ENCODE measurements around the gene ACP1. TPM values are rescaled to one million over a fixed set of nuclear protein-coding genes. Genes with fewer than 3 reads are reported as not detected.

The ACP1 gene
- total and polyA plus RNA-seq, 2 of the 8 experiments (the other 6 are each of a cell fraction or from before 2014, with no cell fraction given), result 115 to 155 TPM

GRCh38 chr2:320561-320960, 55.8 kb downstream of the ACP1 start (continued):
- no peak for TF ChIP-seq CTCF (IDR thresholded peaks at IDR 0.05; ENCODE audit: control extremely low read depth in 1 of 3, insufficient read depth in 1 of 3, low read depth in 1 of 3, low read length in 3 of 3)
- TF ChIP-seq RFX5 (IDR thresholded peaks at IDR 0.05; ENCODE audit: borderline replicate concordance, low read depth, low read length), result no peak
- TF ChIP-seq, protein P1, sequence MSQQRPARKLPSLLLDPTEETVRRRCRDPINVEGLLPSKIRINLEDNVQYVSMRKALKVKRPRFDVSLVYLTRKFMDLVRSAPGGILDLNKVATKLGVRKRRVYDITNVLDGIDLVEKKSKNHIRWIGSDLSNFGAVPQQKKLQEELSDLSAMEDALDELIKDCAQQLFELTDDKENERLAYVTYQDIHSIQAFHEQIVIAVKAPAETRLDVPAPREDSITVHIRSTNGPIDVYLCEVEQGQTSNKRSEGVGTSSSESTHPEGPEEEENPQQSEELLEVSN (IDR thresholded peaks at IDR 0.05), result no peak

Measured in H1 (cell line).